Neural progenitor cell (in vitro differentiated cells): ENCODE data around the gene TPD52L1.

Experiments used
- CTCF ChIP-seq: fragments of 200-600 bp; sonication (generic); IDR thresholded peaks from 2 replicates; pipeline ENCODE4 v1.5.1; 2017; ENCODE audit warnings: antibody characterized with exemption, mild to moderate bottlenecking
- EZH2 ChIP-seq: fragments of 200-600 bp; sonication (generic); IDR thresholded peaks from 2 replicates; pipeline ENCODE4 v1.6.1; 2017; ENCODE audit warnings: antibody characterized with exemption, mild to moderate bottlenecking, moderate library complexity
- EZH2phosphoT487 ChIP-seq: fragments of 200-600 bp; sonication (generic); IDR thresholded peaks from 2 replicates; pipeline ENCODE4 v1.6.1; 2017; ENCODE audit warnings: antibody characterized with exemption

GRCh38 chr6:125196613-125197012 lies 43.0 kb downstream of the TPD52L1 start:
- no peak for TF ChIP-seq CTCF
- TF ChIP-seq EZH2phosphoT487 = no peak
- no peak for TF ChIP-seq EZH2
